Measurements from ENCODE around the gene MRFAP1L1. TPM values are rescaled to one million over a fixed set of nuclear protein-coding genes. Genes with fewer than 3 reads are reported as not detected.

The MRFAP1L1 gene
- polyA plus RNA-seq, 3 donors, result 7.6 to 19.1 (median 13.8) TPM

DNA sequence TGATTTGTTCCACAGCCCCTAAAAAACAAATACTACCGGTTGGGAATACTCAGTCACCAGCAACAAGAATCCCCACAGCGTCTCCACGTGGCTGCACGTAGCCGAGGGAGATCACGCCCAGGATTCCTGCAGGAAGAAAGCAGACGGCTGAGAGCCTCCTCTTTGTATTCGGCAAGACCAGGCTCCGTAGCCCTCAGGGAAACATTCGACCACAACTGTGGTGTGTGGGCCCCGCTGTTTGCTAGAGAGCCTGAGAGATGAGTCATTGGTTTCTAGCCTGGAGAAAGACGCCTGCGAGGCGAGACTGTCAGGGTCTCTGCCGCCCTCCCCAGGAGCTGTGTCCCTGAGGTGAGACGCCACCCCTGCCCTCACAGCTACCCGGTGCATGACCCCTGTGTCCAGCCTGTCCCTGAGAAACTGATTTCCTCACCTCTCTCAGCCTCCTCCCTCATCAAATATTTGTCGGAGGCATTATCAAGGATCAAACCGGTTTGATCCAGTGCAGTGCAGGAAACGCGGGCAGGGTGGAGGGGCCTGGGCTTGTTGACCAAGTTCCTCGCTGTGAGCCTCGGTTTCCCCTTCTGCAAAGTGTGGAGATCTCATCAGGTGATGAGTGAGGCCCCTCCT lies 20.7 kb downstream of the MRFAP1L1 start:
- H3K27me3 ChIP-seq (ENCODE audit: control insufficient read depth in 2 of 2, insufficient read depth in 2 of 2, low read length in 2 of 2), result no peaks in the 10 kb centered on the region
- WGBS (ENCODE audit: insufficient coverage), result 11% methylated on average over 15 of the region's 23 CpGs
- no peaks in the 10 kb centered on the region for H3K9me3 ChIP-seq (replicated peaks in 1 of 2; ENCODE audit: control insufficient read depth in 1 of 2, insufficient read depth in 1 of 2, low read length in 2 of 2)
- no peaks in the 10 kb centered on the region for H3K79me2 ChIP-seq (ENCODE audit: insufficient read depth, low read length)
- Mint-ChIP-seq H3K4me1 (peaks cover 41% of the 10 kb centered on the region), H3K27ac (peak overlapping the region in 2 of 7 donors; percentile 25 to 53), H3K27me3 (ENCODE audit: low read depth in 3 of 3) (peaks cover 0 to 9% (median 3%) of the 10 kb centered on the region in 3 donors), H3K4me3 (peak overlapping the region in 1 of 2 donors; percentile 31), H3K36me3 (no peaks in the 10 kb centered on the region), H3K9me3 (peaks cover 1 to 10% (median 4%) of the 10 kb centered on the region in 7 donors)
- no peak overlapping the region for H3K9ac ChIP-seq (ENCODE audit: insufficient read depth, low read length, poor library complexity, severe bottlenecking)
- H3K4me3 ChIP-seq (replicated peaks in 1 of 3; ENCODE audit: low read depth in 2 of 3, low read length in 3 of 3), result peak overlapping the region in 1 of 3 experiments; percentile 17
- DNase-seq, result peak in 2 of 3 donors; percentile 10 to 43
- intact Hi-C loops (cut with micrococcal nuclease), result no loop called here
- peaks cover 18 to 36% of the 10 kb centered on the region in 2 donors for H3K4me1 ChIP-seq (ENCODE audit: control insufficient read depth in 1 of 2, insufficient read depth in 2 of 2, low read length in 2 of 2)
- H3K4me2 ChIP-seq (replicated peaks; ENCODE audit: extremely low read depth, low read length, poor library complexity, severe bottlenecking), result peak overlapping the region; percentile 22
- no peaks in the 10 kb centered on the region for H4K20me1 ChIP-seq (ENCODE audit: insufficient read depth, low read length)
- TF ChIP-seq, protein P1, sequence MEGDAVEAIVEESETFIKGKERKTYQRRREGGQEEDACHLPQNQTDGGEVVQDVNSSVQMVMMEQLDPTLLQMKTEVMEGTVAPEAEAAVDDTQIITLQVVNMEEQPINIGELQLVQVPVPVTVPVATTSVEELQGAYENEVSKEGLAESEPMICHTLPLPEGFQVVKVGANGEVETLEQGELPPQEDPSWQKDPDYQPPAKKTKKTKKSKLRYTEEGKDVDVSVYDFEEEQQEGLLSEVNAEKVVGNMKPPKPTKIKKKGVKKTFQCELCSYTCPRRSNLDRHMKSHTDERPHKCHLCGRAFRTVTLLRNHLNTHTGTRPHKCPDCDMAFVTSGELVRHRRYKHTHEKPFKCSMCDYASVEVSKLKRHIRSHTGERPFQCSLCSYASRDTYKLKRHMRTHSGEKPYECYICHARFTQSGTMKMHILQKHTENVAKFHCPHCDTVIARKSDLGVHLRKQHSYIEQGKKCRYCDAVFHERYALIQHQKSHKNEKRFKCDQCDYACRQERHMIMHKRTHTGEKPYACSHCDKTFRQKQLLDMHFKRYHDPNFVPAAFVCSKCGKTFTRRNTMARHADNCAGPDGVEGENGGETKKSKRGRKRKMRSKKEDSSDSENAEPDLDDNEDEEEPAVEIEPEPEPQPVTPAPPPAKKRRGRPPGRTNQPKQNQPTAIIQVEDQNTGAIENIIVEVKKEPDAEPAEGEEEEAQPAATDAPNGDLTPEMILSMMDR (IDR thresholded peaks at IDR 0.05), result no peak
- H2AFZ ChIP-seq (ENCODE audit: insufficient read depth, low read depth, low read length, poor library complexity, severe bottlenecking), result peak overlapping the region; percentile 75
- H3K27ac ChIP-seq (ENCODE audit: low read depth in 1 of 2, low read length in 2 of 2), result no peak overlapping the region
- H3K36me3 ChIP-seq (replicated peaks in 1 of 2; ENCODE audit: control insufficient read depth in 1 of 2, insufficient read depth in 2 of 2, low read length in 2 of 2), result no peaks in the 10 kb centered on the region

DNA sequence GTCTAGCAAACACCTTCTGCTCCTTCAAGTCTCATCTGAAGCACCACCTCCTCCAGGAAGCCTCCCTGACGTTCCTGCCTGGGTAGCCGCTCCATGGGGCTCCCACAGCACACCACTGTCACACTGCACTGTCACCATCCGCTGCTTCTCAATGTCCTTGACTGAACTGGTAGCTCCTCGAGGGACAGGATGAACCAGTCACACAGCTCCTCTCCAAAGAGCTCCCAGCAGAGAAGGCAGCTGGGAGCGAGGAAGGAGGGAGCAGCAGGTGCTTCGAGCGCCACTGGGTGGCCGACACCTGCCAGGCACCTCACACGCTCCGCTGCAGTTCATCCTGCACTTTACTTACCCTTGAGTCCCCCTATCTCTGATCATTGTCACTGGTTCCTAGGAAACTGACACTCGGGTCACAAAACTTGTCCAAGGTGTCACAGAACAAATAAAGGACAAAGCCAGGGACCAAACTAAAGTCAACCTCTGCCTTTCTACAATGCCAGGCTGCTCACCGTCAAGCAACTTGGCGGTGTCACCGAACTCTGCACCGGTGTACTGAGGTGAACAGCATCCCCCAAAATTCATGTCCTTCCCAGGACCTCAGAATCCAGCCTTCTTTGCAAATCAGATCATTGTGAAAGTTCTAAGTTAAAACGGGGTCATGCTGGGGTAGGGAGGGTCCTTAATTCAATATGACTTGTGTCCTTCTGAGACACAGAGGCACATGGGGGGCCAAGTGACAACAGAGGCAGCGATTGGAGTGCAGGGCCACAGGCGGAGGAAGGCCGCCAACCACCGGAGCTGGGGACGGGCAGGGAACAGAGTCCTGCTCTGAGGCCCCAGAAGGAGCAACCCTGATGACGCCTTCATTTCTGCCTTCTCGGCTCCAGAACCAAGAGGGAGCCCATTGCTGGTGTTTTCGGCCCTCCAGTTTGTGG lies 21.5 kb downstream of the MRFAP1L1 start:
- peak overlapping the region; percentile 75 for H2AFZ ChIP-seq (ENCODE audit: insufficient read depth, low read depth, low read length, poor library complexity, severe bottlenecking)
- H3K36me3 Mint-ChIP-seq, result no peaks in the 10 kb centered on the region
- H3K4me2 ChIP-seq (replicated peaks; ENCODE audit: extremely low read depth, low read length, poor library complexity, severe bottlenecking), result peak overlapping the region; percentile 22
- no peaks in the 10 kb centered on the region for H4K20me1 ChIP-seq (ENCODE audit: insufficient read depth, low read length)
- H3K4me1 Mint-ChIP-seq, result peaks cover 35% of the 10 kb centered on the region
- H3K4me3 Mint-ChIP-seq, result no peak overlapping the region
- 88% methylated on average over 17 of the region's 24 CpGs for WGBS (ENCODE audit: insufficient coverage)
- H3K27ac ChIP-seq (ENCODE audit: low read depth in 1 of 2, low read length in 2 of 2), result no peak overlapping the region
- H3K79me2 ChIP-seq (ENCODE audit: insufficient read depth, low read length), result no peaks in the 10 kb centered on the region
- TF ChIP-seq, protein P1 (IDR thresholded peaks at IDR 0.05), result no peak
- no peaks in the 10 kb centered on the region for H3K27me3 ChIP-seq (ENCODE audit: control insufficient read depth in 2 of 2, insufficient read depth in 2 of 2, low read length in 2 of 2)
- no peak overlapping the region for H3K4me3 ChIP-seq (replicated peaks in 1 of 3; ENCODE audit: low read depth in 2 of 3, low read length in 3 of 3)
- peaks cover 0 to 9% (median 5%) of the 10 kb centered on the region in 3 donors for H3K27me3 Mint-ChIP-seq (ENCODE audit: low read depth in 3 of 3)
- intact Hi-C loops (cut with micrococcal nuclease), result no loop called here
- no peak for DNase-seq
- H3K9me3 Mint-ChIP-seq, result peaks cover 1 to 10% (median 4%) of the 10 kb centered on the region in 7 donors
- no peaks in the 10 kb centered on the region for H3K9me3 ChIP-seq (replicated peaks in 1 of 2; ENCODE audit: control insufficient read depth in 1 of 2, insufficient read depth in 1 of 2, low read length in 2 of 2)
- H3K36me3 ChIP-seq (replicated peaks in 1 of 2; ENCODE audit: control insufficient read depth in 1 of 2, insufficient read depth in 2 of 2, low read length in 2 of 2), result no peaks in the 10 kb centered on the region
- H3K9ac ChIP-seq (ENCODE audit: insufficient read depth, low read length, poor library complexity, severe bottlenecking), result no peak overlapping the region
- peak overlapping the region in 1 of 7 donors; percentile 53 for H3K27ac Mint-ChIP-seq
- H3K4me1 ChIP-seq (ENCODE audit: control insufficient read depth in 1 of 2, insufficient read depth in 2 of 2, low read length in 2 of 2), result peaks cover 14 to 28% of the 10 kb centered on the region in 2 donors
